HG03439 (cell line): ENCODE measurements around the gene TGFB1I1.
"Not testable (repeated sequence)": the region's sequence is repeated elsewhere in the genome, so short reads cannot be mapped to it uniquely, and the experiment has no call there.

Experiments used
- ATAC-seq: cut with Tn5 transposase; IDR thresholded peaks from one replicate; pipeline ENCODE4 v1.9.1; 2021; ENCODE audit warnings: mild to moderate bottlenecking, moderate library complexity; ENCODE audit not compliant: unreplicated experiment

The TGFB1I1 gene

DNA sequence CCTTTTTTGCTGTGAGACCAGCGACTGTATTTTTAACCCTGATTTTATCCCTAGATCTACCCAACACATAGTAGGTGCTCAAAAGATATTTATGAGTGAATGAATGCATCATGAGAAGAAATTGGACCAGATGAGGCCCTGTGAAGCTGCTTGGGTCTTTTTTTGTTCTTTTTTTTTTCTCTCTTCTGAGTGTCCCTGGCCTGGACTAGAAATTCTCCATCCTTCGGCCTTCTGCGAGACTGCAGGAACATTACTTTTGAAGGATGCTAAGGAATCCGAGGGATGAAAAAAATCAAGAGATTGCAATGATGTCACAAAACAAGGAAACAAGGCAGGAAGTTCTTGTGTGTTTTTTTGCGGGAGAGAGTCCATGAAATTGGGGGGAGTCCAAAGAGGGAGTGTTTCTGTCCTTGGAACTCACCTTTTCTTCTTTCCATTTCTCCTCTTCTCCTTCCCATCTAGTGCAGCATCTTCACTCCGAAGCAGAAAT is 36.8 kb downstream of the TGFB1I1 start:
- no peak for ATAC-seq

DNA sequence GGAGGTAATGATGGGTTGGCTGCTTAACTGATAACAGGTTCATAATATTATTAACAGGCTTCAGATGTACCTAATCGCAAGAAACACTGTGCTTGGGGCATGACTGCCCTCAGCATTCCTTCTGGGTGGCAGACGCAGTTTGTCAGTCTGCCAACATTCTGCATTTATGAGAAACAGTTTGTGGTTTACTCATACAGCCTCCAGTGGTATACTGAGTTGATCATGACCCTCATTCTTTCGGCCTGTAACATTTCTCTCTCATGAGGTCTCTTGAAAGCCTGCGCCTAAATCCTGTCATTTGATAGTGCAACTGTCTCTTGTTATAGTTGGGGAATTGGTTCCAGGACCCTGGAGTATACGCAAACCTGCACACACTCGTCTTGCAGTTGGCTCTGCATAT is 41.2 kb downstream of the TGFB1I1 start:
- no peak for ATAC-seq

DNA sequence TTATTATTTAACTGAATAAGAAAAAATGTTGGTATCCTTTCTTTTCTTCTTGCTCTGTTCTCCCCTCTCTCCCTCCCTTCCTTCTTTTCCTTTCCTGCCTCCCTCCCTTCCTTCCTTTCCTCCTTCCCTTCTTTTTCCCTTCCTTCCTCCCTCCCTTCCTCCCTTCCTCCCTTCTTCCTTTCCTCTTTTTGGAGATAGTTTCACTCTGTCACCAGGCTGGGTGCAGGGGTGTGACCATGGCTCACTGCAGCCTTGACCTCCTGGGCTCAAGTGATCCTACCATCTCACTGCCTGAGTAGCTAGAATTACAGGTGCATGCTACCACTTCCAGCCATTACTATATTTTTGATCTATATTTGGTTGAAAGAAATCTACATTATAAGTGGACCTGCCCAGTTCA is 41.9 kb downstream of the TGFB1I1 start:
- ATAC-seq, result no peak

DNA sequence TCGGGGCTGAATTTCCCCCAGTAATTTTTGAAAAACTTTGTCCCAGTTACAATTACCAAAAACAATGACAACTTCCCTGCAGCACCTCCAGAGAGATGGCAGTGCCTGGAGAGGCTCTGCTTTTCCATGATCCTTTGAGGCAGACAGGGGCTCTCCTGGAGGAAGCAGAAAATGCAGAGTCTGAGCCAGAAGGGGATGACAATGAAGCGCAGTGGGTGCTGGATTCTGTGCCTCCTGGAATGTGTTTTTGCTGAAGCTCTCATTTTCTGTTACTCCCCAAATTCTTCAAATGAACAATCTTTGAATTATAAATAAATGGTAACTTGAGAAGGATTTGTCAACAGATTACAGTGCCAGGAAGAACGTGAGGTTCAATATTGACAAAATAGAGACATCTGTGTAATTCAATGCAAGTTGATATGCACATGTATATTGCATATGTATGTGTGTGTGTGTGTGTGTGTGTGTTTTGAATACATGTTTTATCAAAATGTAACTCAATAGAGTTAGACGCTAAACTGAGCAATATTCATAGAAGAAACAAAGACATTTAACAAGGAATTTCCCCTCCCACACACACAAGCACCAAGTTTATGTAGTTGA is 45.9 kb downstream of the TGFB1I1 start:
- ATAC-seq, result no peak

DNA sequence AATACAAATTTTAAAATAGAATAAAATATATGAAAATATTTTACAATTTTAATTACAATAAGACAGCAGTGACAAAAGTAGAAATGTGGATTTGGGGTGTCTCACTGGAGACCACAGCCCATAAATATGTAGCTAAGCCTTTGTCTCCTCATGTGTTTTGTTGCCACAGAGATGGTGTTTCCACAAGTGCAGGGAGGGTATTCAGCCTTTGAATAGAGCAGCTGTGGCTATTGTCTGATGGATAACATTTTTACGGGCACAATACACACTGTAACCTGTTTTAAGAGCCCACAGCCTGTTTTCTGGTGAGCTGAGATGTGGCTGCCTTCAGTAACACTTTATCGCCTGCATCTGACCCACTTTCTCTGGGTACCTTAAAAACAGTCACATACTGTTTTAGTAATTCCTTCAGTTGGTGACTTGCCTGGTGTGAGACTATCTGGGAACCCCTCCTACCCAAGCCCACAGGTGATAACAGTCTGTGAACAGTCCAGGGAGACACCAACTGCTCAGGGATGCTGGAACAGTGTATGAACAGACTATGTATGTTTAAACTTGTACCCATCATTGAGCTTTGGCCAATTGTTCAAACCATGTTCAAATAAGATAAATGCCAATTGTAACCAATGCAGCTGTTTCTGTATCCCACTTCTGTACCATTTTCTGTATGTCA is 47.9 kb downstream of the TGFB1I1 start:
- ATAC-seq, result no peak

DNA sequence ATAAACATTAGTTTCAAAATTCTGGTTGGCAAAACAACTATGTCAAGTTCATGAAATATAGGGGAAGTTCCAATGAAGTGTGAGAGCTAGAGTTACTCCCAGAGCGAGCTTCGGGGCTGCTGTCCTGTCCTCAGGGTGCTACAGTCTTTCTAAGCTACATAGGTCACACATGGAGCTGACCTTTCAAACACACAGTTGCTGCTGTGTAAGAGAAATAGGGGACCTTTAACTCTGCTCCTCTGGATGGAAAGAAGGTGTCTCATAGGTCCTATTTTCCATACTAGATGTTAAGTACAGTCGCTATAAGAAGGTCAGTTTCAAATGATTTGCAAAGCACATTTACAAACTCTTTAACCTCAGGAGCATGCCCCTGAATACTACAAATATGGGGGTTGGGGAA is 49.4 kb downstream of the TGFB1I1 start:
- ATAC-seq, result no peak

DNA sequence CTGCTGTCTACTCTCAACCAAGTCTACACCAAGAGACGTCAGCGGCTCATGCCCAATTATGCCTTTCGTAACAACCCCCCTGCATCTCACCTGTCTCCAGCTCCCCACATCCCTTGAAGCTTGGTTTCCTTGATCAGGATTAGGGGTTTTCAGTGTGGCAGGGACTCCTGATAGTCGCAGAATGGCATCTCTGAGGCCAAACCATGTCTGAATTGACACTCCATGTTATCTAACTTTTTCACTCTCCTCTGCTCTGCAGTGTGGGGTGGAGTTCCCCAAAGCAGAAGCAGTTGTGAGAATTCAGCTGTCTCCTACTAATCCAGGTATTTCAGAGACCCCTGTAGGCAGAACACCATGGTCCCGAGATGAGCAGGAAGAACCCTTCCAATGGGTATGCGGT is 50.1 kb downstream of the TGFB1I1 start:
- no peak for ATAC-seq

GRCh38 chr16:31523768-31524167 is 51.8 kb downstream of the TGFB1I1 start:
- ATAC-seq, result not testable (repeated sequence)

- ATAC-seq, result no peak
Observed at GRCh38 chr16:31525113-31525512, 53.2 kb downstream of the TGFB1I1 start.
